Stimulated activated CD4-positive, alpha-beta T cell treated with anti-CD3 and anti-CD28 coated beads, Interleukin-2, amount 100 ng/mL, for 24 hours (primary cell): Measurements from ENCODE around the gene ATRX.

Experiments
- DNase-seq, 2 donors: peaks; one replicate each; pipeline ENCODE4 v3.0.0-alpha.2; 2020

The ATRX gene

GRCh38 chrX:77484045-77484444 lies 302.0 kb downstream of the ATRX start:
- no peak for DNase-seq

DNA sequence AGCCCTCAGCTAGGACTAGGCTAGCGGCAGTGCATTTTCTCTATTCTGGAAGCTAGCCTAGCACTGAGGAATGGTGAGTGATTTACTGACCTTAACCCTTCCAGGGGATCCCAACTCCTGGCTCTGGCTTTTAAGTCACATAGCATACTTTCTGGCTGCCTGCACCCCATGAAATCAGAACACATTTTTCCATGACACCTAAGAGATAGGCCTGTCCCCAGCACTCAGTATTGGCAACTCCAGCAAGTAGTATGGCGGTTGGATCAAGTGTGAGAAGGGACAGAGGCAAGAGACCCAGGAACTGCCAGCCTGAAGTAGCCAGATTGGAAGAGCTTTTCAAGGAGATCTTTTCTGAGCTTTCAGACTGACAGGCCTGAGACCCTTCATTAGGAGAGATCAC lies 330.6 kb downstream of the ATRX start:
- DNase-seq: no peak
